ENCODE measurements around the gene PMM2. TPM values are rescaled to one million over a fixed set of nuclear protein-coding genes. Genes with fewer than 3 reads are reported as not detected.
"Not testable (repeated sequence)": the region's sequence is repeated elsewhere in the genome, so short reads cannot be mapped to it uniquely, and the experiment has no call there.

The PMM2 gene
- polyA plus RNA-seq, 1 donor (not counting 4 experiments of a cell fraction or from before 2014, with no cell fraction given), result 38.6 TPM

- DNase-seq (ENCODE audit: low read depth, low spot score) (no peak), FAIRE-seq (no peak)
- Histone ChIP-seq H4K20me1 (ENCODE audit: control insufficient read depth, extremely low read depth, insufficient read depth, low read length) (peaks cover 12% of the 10 kb centered on the region), H3K36me3 (ENCODE audit: control insufficient read depth in 2 of 2, extremely low read depth in 1 of 2, insufficient read depth in 2 of 2, low read length in 2 of 2) (peaks cover under 1 to 1% of the 10 kb centered on the region in 2 experiments), H3K9me1 (ENCODE audit: control insufficient read depth, extremely low read depth, insufficient read depth, low read length) (peaks cover 5% of the 10 kb centered on the region), H3K9me3 (ENCODE audit: control insufficient read depth, low read depth, low read length) (no peaks in the 10 kb centered on the region), H3K79me2 (ENCODE audit: control insufficient read depth, insufficient read depth, low read length) (peaks cover 37% of the 10 kb centered on the region), H3K27me3 (ENCODE audit: control insufficient read depth, extremely low read depth, insufficient read depth, low read length) (no peaks in the 10 kb centered on the region), H2AFZ (ENCODE audit: control insufficient read depth, low read length) (no peak overlapping the region), H3K4me2 (ENCODE audit: control insufficient read depth, extremely low read depth, insufficient read depth, low read depth, low read length) (peak overlapping the region; percentile 76), H3K27ac (ENCODE audit: control insufficient read depth, insufficient read depth, low read length) (peak overlapping the region; percentile 13), H3K4me1 (ENCODE audit: control insufficient read depth, extremely low read depth, insufficient read depth, low read length) (peaks cover 35% of the 10 kb centered on the region), H3K4me3 (ENCODE audit: control insufficient read depth in 2 of 3, extremely low read depth in 1 of 3, insufficient read depth in 2 of 3, low read depth in 1 of 3, low read length in 3 of 3) (peak overlapping the region; percentile 57 to 59 (median 58)), H3K9ac (ENCODE audit: control insufficient read depth, extremely low read depth, insufficient read depth, low read length) (peak overlapping the region; percentile 50)
- TF ChIP-seq CTCF (optimal IDR thresholded peaks at IDR 0.05 in 1 of 3, IDR thresholded peaks at IDR 0.05 in 1 of 3, conservative IDR thresholded peaks at IDR 0.05 in 1 of 3; ENCODE audit: extremely low read depth in 1 of 3, insufficient read depth in 2 of 3, low read length in 3 of 3) (no peak), EZH2 (IDR thresholded peaks at IDR 0.05; ENCODE audit: low read length) (no peak)
- dilution Hi-C loops (cut with MboI; ENCODE audit: extremely low pct_ligation_motif_present, low sequenced_read_pairs), result no loop called here
These were observed 71.8 kb downstream of the PMM2 start for GRCh38 chr16:8869212-8869987.

GRCh38 chr16:8869988-8870241 lies 72.3 kb downstream of the PMM2 start:
- H3K9ac ChIP-seq (ENCODE audit: control insufficient read depth, extremely low read depth, insufficient read depth, low read length); H3K4me3 ChIP-seq (ENCODE audit: control insufficient read depth in 2 of 3, extremely low read depth in 1 of 3, insufficient read depth in 2 of 3, low read depth in 1 of 3, low read length in 3 of 3); H3K27me3 ChIP-seq (ENCODE audit: control insufficient read depth, extremely low read depth, insufficient read depth, low read length); H3K9me3 ChIP-seq (ENCODE audit: control insufficient read depth, low read depth, low read length); dilution Hi-C loops (cut with MboI; ENCODE audit: extremely low pct_ligation_motif_present, low sequenced_read_pairs); H4K20me1 ChIP-seq (ENCODE audit: control insufficient read depth, extremely low read depth, insufficient read depth, low read length); H3K27ac ChIP-seq (ENCODE audit: control insufficient read depth, insufficient read depth, low read length); FAIRE-seq; H3K36me3 ChIP-seq (ENCODE audit: control insufficient read depth in 2 of 2, extremely low read depth in 1 of 2, insufficient read depth in 2 of 2, low read length in 2 of 2); DNase-seq (ENCODE audit: low read depth, low spot score); H3K4me2 ChIP-seq (ENCODE audit: control insufficient read depth, extremely low read depth, insufficient read depth, low read depth, low read length); H2AFZ ChIP-seq (ENCODE audit: control insufficient read depth, low read length); H3K9me1 ChIP-seq (ENCODE audit: control insufficient read depth, extremely low read depth, insufficient read depth, low read length): not testable (repeated sequence)
- Histone ChIP-seq H3K79me2 (ENCODE audit: control insufficient read depth, insufficient read depth, low read length) (peaks cover 32% of the 10 kb centered on the region), H3K4me1 (ENCODE audit: control insufficient read depth, extremely low read depth, insufficient read depth, low read length) (peaks cover 30% of the 10 kb centered on the region)

- H4K20me1 ChIP-seq (ENCODE audit: control insufficient read depth, extremely low read depth, insufficient read depth, low read length), result no peaks in the 10 kb centered on the region
- dilution Hi-C loops (cut with MboI; ENCODE audit: extremely low pct_ligation_motif_present, low sequenced_read_pairs), result no loop called here
- no peaks in the 10 kb centered on the region for H3K27me3 ChIP-seq (ENCODE audit: control insufficient read depth, extremely low read depth, insufficient read depth, low read length)
- DNase-seq (ENCODE audit: low read depth, low spot score) (no peak), FAIRE-seq (no peak)
- TF ChIP-seq CTCF (optimal IDR thresholded peaks at IDR 0.05 in 1 of 3, IDR thresholded peaks at IDR 0.05 in 1 of 3, conservative IDR thresholded peaks at IDR 0.05 in 1 of 3; ENCODE audit: extremely low read depth in 1 of 3, insufficient read depth in 2 of 3, low read length in 3 of 3) (no peak), EZH2 (IDR thresholded peaks at IDR 0.05; ENCODE audit: low read length) (no peak)
- H3K27ac ChIP-seq (ENCODE audit: control insufficient read depth, insufficient read depth, low read length), result no peak overlapping the region
- peaks cover 14% of the 10 kb centered on the region for H3K4me1 ChIP-seq (ENCODE audit: control insufficient read depth, extremely low read depth, insufficient read depth, low read length)
- H3K9me3 ChIP-seq (ENCODE audit: control insufficient read depth, low read depth, low read length), result no peaks in the 10 kb centered on the region
- H3K9ac ChIP-seq (ENCODE audit: control insufficient read depth, extremely low read depth, insufficient read depth, low read length), result no peak overlapping the region
- no peak overlapping the region for H2AFZ ChIP-seq (ENCODE audit: control insufficient read depth, low read length)
- H3K4me3 ChIP-seq (ENCODE audit: control insufficient read depth in 2 of 3, extremely low read depth in 1 of 3, insufficient read depth in 2 of 3, low read depth in 1 of 3, low read length in 3 of 3), result no peak overlapping the region
- H3K4me2 ChIP-seq (ENCODE audit: control insufficient read depth, extremely low read depth, insufficient read depth, low read depth, low read length), result no peak overlapping the region
- H3K79me2 ChIP-seq (ENCODE audit: control insufficient read depth, insufficient read depth, low read length), result peaks cover 10% of the 10 kb centered on the region
- no peaks in the 10 kb centered on the region for H3K9me1 ChIP-seq (ENCODE audit: control insufficient read depth, extremely low read depth, insufficient read depth, low read length)
- H3K36me3 ChIP-seq (ENCODE audit: control insufficient read depth in 2 of 2, extremely low read depth in 1 of 2, insufficient read depth in 2 of 2, low read length in 2 of 2), result no peaks in the 10 kb centered on the region
These were observed 74.4 kb downstream of the PMM2 start for GRCh38 chr16:8872071-8872470.

All from keratinocyte (primary cell).